Upper lobe of right lung (tissue), 1 donor: ENCODE data around the gene NUCKS1. TPM values are rescaled to one million over a fixed set of nuclear protein-coding genes. Genes with fewer than 3 reads are reported as not detected.

Experiments
- ATAC-seq: fragments of 200-7000 bp; cut with Tn5 transposase; one replicate; pipeline ENCODE4 v1.9.1; 2020; ENCODE audit warnings: mild to moderate bottlenecking, moderate library complexity
- DNase-seq: peaks from one replicate; pipeline ENCODE4 v3.0.0-alpha.2; 2020
- H3K27ac ChIP-seq: fragments of 200-600 bp; one replicate; pipeline ENCODE4 v1.8.0; 2022
- H3K27me3 ChIP-seq: fragments of 200-600 bp; one replicate; pipeline ENCODE4 v1.8.0; 2022; ENCODE audit warnings: mild to moderate bottlenecking
- H3K36me3 ChIP-seq: fragments of 200-600 bp; one replicate; pipeline ENCODE4 v1.8.0; 2022
- H3K4me1 ChIP-seq: fragments of 200-600 bp; one replicate; pipeline ENCODE4 v1.8.0; 2022
- H3K4me3 ChIP-seq: fragments of 200-600 bp; one replicate; pipeline ENCODE4 v1.8.0; 2022; ENCODE audit warnings: mild to moderate bottlenecking
- H3K9me3 ChIP-seq: fragments of 200-600 bp; one replicate; pipeline ENCODE4 v1.8.0; 2022
- intact Hi-C: fragments of 100-400 bp; cut with DNase I; formaldehyde crosslinking; loops from one replicate; pipeline ENCODE4 v1.11.0; 2022
- total RNA-seq: library from RNA; stranded (reverse); fragmentation: NEBNext Ultra II Directional; extraction: Animal tissue kit (Norgen Biotek cat#: 25700); gene quantifications from one replicate; pipeline ENCODE4 v1.2.1, GENCODE V29; 2021
- TF ChIP-seq, protein P1 (sequence below): fragments of 200-600 bp; IDR thresholded peaks from one replicate; pipeline ENCODE4 v1.8.0; 2022; ENCODE audit warnings: antibody characterized with exemption
- donor health status: DM: no; HTN: yes; CAD: no; lungs with severe emphysema.

Gene NUCKS1
- total RNA-seq, 1 donor from 2014 or later: 117 TPM

DNA sequence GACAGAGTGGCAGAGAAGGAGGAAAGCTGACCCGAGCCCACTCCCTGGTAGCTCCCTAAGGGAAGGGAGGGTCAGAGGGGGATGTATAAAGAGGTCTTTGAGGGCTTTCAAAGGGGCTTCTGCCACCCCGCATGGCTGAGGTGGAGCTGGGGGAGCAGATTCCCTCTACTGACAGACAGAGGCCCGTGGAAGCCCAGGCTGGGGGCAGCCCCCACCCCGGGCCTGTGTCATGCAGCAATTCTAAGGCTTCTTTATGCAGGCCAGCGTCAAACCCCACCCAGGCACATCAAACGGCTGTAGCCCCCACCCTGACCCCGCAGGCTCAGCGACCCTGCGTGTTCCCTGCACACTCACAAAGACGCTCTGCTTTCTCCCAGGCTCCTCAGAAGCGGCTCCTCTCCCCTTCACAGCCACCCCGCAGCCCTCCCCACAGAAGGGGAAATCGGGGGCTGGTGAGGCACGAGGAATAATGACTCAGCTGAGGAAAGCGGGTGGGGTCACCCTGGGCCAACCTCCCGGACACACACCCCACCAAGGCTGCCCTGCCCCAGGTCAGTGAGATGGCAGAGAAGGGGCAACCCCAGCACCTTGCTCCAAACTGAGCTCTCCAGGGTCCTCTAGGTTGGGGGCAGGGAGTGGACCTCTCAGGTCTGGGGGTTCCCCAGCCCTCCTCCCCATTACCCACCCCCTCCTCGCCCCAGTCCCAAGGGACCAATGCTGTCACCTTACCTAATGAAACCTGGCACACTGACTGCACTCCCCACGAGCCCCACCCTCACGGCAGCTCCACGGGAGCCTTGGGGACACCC lies 80.4 kb downstream of the NUCKS1 start:
- DNase-seq: no peak
- H3K27me3 ChIP-seq: no peaks in the 10 kb centered on the region
- H3K4me3 ChIP-seq: no peak overlapping the region
- intact Hi-C loops: loop anchor here (10.0 kb wide), 1 partner anchor 45 kb away; no protein-coding TSS in a partner anchor
- H3K27ac ChIP-seq: no peak overlapping the region
- H3K9me3 ChIP-seq: no peaks in the 10 kb centered on the region
- TF ChIP-seq, protein P1, sequence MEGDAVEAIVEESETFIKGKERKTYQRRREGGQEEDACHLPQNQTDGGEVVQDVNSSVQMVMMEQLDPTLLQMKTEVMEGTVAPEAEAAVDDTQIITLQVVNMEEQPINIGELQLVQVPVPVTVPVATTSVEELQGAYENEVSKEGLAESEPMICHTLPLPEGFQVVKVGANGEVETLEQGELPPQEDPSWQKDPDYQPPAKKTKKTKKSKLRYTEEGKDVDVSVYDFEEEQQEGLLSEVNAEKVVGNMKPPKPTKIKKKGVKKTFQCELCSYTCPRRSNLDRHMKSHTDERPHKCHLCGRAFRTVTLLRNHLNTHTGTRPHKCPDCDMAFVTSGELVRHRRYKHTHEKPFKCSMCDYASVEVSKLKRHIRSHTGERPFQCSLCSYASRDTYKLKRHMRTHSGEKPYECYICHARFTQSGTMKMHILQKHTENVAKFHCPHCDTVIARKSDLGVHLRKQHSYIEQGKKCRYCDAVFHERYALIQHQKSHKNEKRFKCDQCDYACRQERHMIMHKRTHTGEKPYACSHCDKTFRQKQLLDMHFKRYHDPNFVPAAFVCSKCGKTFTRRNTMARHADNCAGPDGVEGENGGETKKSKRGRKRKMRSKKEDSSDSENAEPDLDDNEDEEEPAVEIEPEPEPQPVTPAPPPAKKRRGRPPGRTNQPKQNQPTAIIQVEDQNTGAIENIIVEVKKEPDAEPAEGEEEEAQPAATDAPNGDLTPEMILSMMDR: no peak
- no peaks in the 10 kb centered on the region for H3K36me3 ChIP-seq
- no peaks in the 10 kb centered on the region for H3K4me1 ChIP-seq
- peak; percentile 51 for ATAC-seq

DNA sequence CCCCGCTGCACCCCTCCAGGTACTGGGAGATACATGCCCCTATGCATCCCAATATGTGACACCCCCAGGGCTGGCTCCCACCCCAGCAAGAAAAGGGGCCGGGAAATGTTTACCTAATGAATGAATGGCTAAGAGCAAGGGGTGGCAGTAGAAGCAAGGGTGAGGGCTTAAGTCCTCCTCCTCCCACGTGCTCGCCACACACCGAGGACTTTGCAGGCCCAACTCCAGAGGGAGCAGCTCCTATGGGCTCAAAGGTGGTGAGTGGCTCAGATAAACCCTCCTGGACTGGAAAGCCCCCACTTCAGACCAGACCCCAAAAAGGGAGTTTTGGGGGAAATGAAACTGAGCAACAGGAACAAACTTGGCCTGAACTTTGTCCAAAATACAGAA lies 81.0 kb downstream of the NUCKS1 start:
- TF ChIP-seq, protein P1: no peak
- Histone ChIP-seq H3K9me3 (no peaks in the 10 kb centered on the region), H3K4me1 (no peaks in the 10 kb centered on the region), H3K27me3 (no peaks in the 10 kb centered on the region), H3K36me3 (no peaks in the 10 kb centered on the region), H3K4me3 (no peak overlapping the region), H3K27ac (no peak overlapping the region)
- intact Hi-C loops: loop anchor here (10.0 kb wide), 1 partner anchor 46 kb away; no protein-coding TSS in a partner anchor
- DNase-seq: no peak
- peak; percentile 49 for ATAC-seq

DNA sequence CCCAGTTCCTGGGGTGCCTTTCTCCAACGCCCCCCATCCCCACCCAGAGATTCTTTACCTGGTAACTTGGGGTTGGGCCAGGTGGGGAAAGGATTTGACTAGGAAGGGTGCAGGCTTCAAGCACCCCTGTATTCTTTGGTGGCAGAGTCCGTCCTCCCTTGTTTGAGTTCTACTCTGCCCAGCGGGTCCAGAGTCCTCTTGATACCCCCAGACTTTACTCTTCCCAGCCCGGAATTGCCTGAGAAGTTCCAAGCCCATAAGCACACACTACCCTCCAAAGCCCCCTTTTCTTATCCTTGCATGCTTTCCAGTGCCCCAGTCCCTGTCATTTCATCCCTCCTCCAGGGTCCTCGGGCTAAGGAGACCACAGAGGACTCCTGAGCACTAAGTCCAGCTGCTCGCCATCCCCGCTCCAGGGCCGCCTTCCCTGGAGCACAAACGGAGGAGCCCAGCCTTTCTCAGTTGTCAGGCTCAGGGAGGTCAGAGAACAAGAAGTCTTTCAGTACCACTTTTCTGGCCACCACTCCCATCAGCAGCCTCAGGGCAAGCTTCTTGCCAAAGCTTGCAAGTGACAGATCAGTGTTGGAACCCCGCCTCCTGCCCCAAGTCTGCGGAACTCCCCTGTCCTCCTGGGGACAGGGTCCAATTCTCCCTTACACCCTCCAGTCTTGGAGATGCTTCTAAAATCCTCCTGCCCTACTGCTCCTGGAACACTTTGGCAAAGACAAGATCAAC lies 81.9 kb downstream of the NUCKS1 start:
- TF ChIP-seq, protein P1: no peak
- Histone ChIP-seq H3K36me3 (no peaks in the 10 kb centered on the region), H3K4me3 (no peak overlapping the region), H3K27ac (no peak overlapping the region), H3K9me3 (no peaks in the 10 kb centered on the region), H3K4me1 (no peaks in the 10 kb centered on the region), H3K27me3 (no peaks in the 10 kb centered on the region)
- ATAC-seq (no peak), DNase-seq (no peak)
- intact Hi-C loops: loop anchor here (10.0 kb wide), 1 partner anchor 47 kb away; no protein-coding TSS in a partner anchor

DNA sequence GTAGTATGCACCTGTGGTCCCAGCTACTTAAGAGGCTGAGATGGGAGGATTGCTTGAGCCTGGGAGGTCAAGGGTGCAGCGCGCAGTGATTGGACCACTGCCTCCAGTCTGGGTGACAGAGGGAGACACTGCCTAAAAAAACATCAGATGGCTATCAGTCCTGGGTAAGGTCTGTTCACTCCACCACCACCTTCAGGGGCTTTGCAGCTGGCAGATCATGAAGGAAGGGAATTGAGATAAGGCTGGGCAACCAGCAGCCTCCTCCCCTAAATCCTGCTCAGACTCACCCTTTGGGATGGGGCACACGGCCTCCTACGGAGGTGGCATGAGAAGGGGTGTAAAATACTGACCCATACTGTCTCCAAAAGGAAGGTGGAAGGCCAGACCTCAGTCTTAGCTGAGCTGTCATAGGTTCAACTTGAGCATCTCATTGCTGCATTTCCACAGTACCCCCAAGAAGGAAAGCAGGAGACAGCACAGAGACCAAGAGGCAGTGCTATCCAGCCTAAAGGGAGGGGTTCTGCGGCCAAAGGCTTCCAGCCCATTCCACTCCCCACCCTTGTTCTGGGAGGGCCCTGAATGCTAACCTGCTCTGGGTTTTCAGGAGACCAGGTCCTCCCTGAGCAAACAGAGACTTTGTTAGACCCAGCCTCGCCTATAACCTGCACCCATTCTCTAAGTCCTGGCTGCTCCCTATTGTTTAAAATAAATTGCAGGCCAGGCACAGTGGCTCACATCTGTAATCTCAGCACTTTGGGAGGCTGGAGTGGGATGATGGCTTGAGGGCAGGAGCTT lies 83.4 kb downstream of the NUCKS1 start:
- no peak for ATAC-seq
- H3K4me3 ChIP-seq: no peak overlapping the region
- no peaks in the 10 kb centered on the region for H3K27me3 ChIP-seq
- H3K9me3 ChIP-seq: no peaks in the 10 kb centered on the region
- intact Hi-C loops: loop anchor here (10.0 kb wide), 1 partner anchor 48 kb away; no protein-coding TSS in a partner anchor
- TF ChIP-seq, protein P1: no peak
- H3K27ac ChIP-seq: no peak overlapping the region
- H3K4me1 ChIP-seq: no peaks in the 10 kb centered on the region
- DNase-seq: no peak
- H3K36me3 ChIP-seq: no peaks in the 10 kb centered on the region

DNA sequence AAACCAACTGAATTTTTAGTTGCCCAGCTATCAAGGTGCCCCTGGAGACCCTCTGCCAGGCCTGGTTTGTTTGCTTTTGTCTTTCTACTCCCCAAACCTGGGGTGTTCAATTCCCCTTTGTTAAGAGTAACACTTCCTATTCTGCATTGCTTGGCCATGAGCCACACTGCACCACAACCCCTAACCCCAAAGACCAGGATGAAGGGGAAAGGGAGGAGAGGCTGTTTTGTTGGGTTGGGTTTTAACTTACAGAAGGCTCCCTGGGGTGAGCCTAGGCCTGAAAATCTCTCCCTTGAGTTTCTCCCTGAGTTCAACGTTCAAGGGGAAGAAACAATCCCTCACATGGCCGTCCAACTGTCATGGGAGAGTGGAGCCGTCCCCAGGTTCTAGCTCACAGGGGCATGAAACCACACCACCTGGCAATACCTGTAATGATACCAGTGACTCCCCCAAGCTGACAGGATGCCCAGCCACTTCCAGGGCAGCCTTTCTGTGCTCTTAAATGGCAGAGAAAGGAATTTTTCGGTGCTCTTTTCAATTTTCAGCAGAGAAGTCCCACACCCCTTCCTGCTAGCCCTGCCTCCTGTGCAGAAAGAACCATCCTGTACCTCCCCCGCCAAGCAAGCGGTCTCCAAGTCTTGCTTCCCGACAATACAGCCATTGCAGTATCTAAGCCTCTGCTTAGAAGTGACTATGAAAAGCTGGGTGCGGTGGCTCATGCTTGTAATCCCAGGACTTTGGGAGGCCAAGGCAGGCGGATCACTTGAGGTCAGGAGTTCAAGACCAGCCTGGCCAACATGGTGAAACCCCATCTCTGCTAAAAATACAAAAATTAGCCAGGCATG lies 84.6 kb downstream of the NUCKS1 start:
- TF ChIP-seq, protein P1: no peak
- DNase-seq (no peak), ATAC-seq (no peak)
- Histone ChIP-seq H3K4me1 (no peaks in the 10 kb centered on the region), H3K36me3 (no peaks in the 10 kb centered on the region), H3K9me3 (no peaks in the 10 kb centered on the region), H3K27ac (no peak overlapping the region), H3K27me3 (no peaks in the 10 kb centered on the region), H3K4me3 (no peak overlapping the region)
- intact Hi-C loops: loop anchor here (10.0 kb wide), 1 partner anchor 49 kb away; no protein-coding TSS in a partner anchor
